ENCODE results near the gene PTGDR2.

The PTGDR2 gene

DNA sequence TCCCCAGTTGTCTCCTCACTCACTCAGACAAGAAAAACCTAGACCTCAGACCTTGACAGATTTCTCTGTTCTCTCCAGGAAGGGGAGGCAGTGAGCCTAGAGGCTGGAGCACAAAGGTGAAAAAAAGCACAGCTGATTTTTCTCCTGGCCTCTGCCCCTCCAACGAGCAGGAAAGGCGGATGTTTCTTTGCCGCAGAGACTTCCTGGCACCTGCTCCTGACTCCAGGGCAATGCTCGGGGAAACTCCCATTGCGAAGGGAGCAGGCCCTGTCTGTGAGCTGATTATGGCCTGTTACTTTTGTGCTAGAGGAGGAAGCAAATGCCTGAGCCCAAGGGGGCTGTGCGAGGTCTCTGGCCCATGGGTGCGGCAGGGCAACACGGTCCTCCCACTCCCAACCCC is 45.2 kb downstream of the PTGDR2 start:
- Histone ChIP-seq H3K9me2 (replicated peaks; ENCODE audit: insufficient read depth, low read length) (no peaks in the 10 kb centered on the region), H3K4me2 (ENCODE audit: low read depth, low read length, poor library complexity, severe bottlenecking) (no peak overlapping the region), H3K9ac (ENCODE audit: low read length) (no peak overlapping the region), H3K4me3 (ENCODE audit: insufficient read depth, low read length, poor library complexity, severe bottlenecking) (no peak overlapping the region), H3K27me3 (ENCODE audit: low read length) (no peaks in the 10 kb centered on the region), H3K27ac (ENCODE audit: low read depth, low read length) (no peak overlapping the region), H4K20me1 (ENCODE audit: low read depth, low read length) (no peaks in the 10 kb centered on the region), H3K9me3 (ENCODE audit: insufficient read depth, low read length) (no peaks in the 10 kb centered on the region), H3K36me3 (ENCODE audit: low read length) (no peaks in the 10 kb centered on the region), H2AFZ (ENCODE audit: low read depth, low read length, severe bottlenecking) (no peak overlapping the region), H3F3A (ENCODE audit: insufficient read depth) (no peaks in the 10 kb centered on the region), H3K79me2 (ENCODE audit: insufficient read depth, low read length) (no peaks in the 10 kb centered on the region)
- no peak for TF ChIP-seq CTCF (IDR thresholded peaks at IDR 0.05; ENCODE audit: insufficient read depth, low read length, poor library complexity, severe bottlenecking)
- no peak for TF ChIP-seq EZH2phosphoT487 (conservative IDR thresholded peaks at IDR 0.05; ENCODE audit: low read length)

DNA sequence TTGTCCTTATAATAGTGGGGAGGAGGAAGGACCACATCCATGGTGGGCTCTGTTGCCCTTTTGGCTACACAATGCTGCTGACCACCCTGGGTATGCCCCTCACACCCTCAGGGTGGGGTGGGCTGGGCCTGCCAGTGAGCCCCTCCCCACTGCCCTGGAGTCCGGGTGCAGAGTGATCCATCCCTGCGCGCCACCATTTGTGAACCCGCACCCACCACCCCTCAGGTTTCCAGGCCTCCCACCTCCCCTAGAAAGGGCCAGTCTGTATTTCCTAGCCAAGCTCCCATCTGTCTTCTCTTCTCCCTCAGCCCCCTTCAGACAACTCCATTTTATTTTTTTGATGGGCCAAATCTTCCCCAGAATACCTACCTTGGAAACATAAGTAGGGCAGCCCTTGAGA is 45.6 kb downstream of the PTGDR2 start:
- H3K9me2 ChIP-seq (replicated peaks; ENCODE audit: insufficient read depth, low read length), result no peaks in the 10 kb centered on the region
- H3F3A ChIP-seq (ENCODE audit: insufficient read depth), result no peaks in the 10 kb centered on the region
- TF ChIP-seq CTCF (IDR thresholded peaks at IDR 0.05; ENCODE audit: insufficient read depth, low read length, poor library complexity, severe bottlenecking) (no peak), EZH2phosphoT487 (conservative IDR thresholded peaks at IDR 0.05; ENCODE audit: low read length) (no peak)
- H3K4me2 ChIP-seq (ENCODE audit: low read depth, low read length, poor library complexity, severe bottlenecking), result no peak overlapping the region
- H3K4me3 ChIP-seq (ENCODE audit: insufficient read depth, low read length, poor library complexity, severe bottlenecking), result no peak overlapping the region
- H3K27ac ChIP-seq (ENCODE audit: low read depth, low read length), result no peak overlapping the region
- H3K36me3 ChIP-seq (ENCODE audit: low read length), result no peaks in the 10 kb centered on the region
- H3K27me3 ChIP-seq (ENCODE audit: low read length), result no peaks in the 10 kb centered on the region
- H3K79me2 ChIP-seq (ENCODE audit: insufficient read depth, low read length), result no peaks in the 10 kb centered on the region
- no peak overlapping the region for H2AFZ ChIP-seq (ENCODE audit: low read depth, low read length, severe bottlenecking)
- no peaks in the 10 kb centered on the region for H4K20me1 ChIP-seq (ENCODE audit: low read depth, low read length)
- no peaks in the 10 kb centered on the region for H3K9me3 ChIP-seq (ENCODE audit: insufficient read depth, low read length)
- no peak overlapping the region for H3K9ac ChIP-seq (ENCODE audit: low read length)

- no peak overlapping the region for H3K4me2 ChIP-seq (ENCODE audit: low read depth, low read length, poor library complexity, severe bottlenecking)
- no peak overlapping the region for H3K4me3 ChIP-seq (ENCODE audit: insufficient read depth, low read length, poor library complexity, severe bottlenecking)
- H4K20me1 ChIP-seq (ENCODE audit: low read depth, low read length), result no peaks in the 10 kb centered on the region
Measured at GRCh38 chr11:60809691-60810090, 46.1 kb downstream of the PTGDR2 start.

More at GRCh38 chr11:60809691-60810090, 46.1 kb downstream of the PTGDR2 start:
- H3K9me3 ChIP-seq (ENCODE audit: insufficient read depth, low read length), result no peaks in the 10 kb centered on the region
- H2AFZ ChIP-seq (ENCODE audit: low read depth, low read length, severe bottlenecking), result no peak overlapping the region
- H3K27me3 ChIP-seq (ENCODE audit: low read length), result no peaks in the 10 kb centered on the region
- no peaks in the 10 kb centered on the region for H3K79me2 ChIP-seq (ENCODE audit: insufficient read depth, low read length)
- no peak overlapping the region for H3K27ac ChIP-seq (ENCODE audit: low read depth, low read length)
- TF ChIP-seq EZH2phosphoT487 (conservative IDR thresholded peaks at IDR 0.05; ENCODE audit: low read length) (no peak), CTCF (IDR thresholded peaks at IDR 0.05; ENCODE audit: insufficient read depth, low read length, poor library complexity, severe bottlenecking) (no peak)
- no peaks in the 10 kb centered on the region for H3K9me2 ChIP-seq (replicated peaks; ENCODE audit: insufficient read depth, low read length)
- no peaks in the 10 kb centered on the region for H3F3A ChIP-seq (ENCODE audit: insufficient read depth)
- H3K36me3 ChIP-seq (ENCODE audit: low read length), result no peaks in the 10 kb centered on the region
- H3K9ac ChIP-seq (ENCODE audit: low read length), result no peak overlapping the region

Measured in SU-DHL-6 (cell line).